Measurements from ENCODE around the gene ATP1A1.
A peak's percentile ranks its signal among the peaks of the same experiment; 100 is the strongest.

The ATP1A1 gene

DNA sequence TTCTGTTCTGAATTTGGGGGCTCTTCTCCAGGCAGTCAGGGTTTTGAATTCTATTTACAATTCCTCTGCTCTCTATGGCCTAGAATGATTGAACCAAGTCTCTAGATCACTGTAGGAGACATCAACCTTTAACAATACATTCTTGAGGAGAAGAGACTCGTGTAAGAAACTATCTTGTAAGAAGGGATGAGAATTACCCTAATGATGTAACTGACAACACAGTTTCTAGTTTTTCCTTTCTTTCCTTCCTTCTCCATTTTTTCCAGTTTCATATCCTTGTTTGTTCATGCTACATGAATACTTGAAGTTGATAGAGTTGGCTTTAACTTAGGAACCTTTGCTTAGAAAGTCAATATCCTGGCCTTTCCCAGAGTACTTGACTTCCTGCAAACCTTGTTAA, 1.3 kb upstream of the ATP1A1 start:
- Histone ChIP-seq H3K9ac (ENCODE audit: low read length in 2 of 2) (no peak overlapping the region), H3K9me3 (ENCODE audit: control insufficient read depth in 2 of 2, low read length in 2 of 2) (no peaks in the 10 kb centered on the region), H3K4me1 (ENCODE audit: control insufficient read depth, insufficient read depth, low read length) (peaks cover 32% of the 10 kb centered on the region), H3K27me3 (ENCODE audit: control insufficient read depth in 1 of 2, insufficient read depth in 2 of 2, low read length in 2 of 2) (no peaks in the 10 kb centered on the region), H3K4me3 (ENCODE audit: low read length in 2 of 2) (no peak overlapping the region), H3K36me3 (ENCODE audit: control insufficient read depth in 2 of 2, insufficient read depth in 2 of 2, low read length in 2 of 2) (no peaks in the 10 kb centered on the region), H3K27ac (ENCODE audit: low read length) (peak overlapping the region; percentile 67)

DNA sequence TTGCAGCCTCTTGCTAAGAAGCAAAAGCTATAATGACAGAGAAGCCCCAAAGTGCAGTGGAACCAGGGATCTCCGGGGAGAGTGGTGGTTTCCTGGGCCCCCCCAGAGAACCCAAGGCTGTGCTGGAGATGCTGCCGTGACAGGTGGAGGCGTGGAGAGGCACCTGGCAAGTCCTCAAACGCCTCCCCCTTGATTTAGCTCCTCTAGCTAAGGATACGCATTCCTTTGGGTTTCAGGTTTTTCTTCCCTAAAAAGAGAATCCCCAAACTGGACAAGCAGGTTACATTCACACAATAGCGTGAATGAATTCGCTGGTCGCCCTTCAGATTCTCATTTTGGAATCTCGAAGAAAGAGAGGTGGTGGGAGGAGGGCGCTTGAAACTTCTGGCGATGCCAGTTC, 853 bp upstream of the ATP1A1 start:
- H3K27me3 ChIP-seq (ENCODE audit: control insufficient read depth in 1 of 2, insufficient read depth in 2 of 2, low read length in 2 of 2), result no peaks in the 10 kb centered on the region
- peaks cover 34% of the 10 kb centered on the region for H3K4me1 ChIP-seq (ENCODE audit: control insufficient read depth, insufficient read depth, low read length)
- H3K27ac ChIP-seq (ENCODE audit: low read length), result peak overlapping the region; percentile 67
- peak overlapping the region; percentile 15 to 83 for H3K4me3 ChIP-seq (ENCODE audit: low read length in 2 of 2)
- H3K36me3 ChIP-seq (ENCODE audit: control insufficient read depth in 2 of 2, insufficient read depth in 2 of 2, low read length in 2 of 2), result no peaks in the 10 kb centered on the region
- no peak overlapping the region for H3K9ac ChIP-seq (ENCODE audit: low read length in 2 of 2)
- H3K9me3 ChIP-seq (ENCODE audit: control insufficient read depth in 2 of 2, low read length in 2 of 2), result no peaks in the 10 kb centered on the region

DNA sequence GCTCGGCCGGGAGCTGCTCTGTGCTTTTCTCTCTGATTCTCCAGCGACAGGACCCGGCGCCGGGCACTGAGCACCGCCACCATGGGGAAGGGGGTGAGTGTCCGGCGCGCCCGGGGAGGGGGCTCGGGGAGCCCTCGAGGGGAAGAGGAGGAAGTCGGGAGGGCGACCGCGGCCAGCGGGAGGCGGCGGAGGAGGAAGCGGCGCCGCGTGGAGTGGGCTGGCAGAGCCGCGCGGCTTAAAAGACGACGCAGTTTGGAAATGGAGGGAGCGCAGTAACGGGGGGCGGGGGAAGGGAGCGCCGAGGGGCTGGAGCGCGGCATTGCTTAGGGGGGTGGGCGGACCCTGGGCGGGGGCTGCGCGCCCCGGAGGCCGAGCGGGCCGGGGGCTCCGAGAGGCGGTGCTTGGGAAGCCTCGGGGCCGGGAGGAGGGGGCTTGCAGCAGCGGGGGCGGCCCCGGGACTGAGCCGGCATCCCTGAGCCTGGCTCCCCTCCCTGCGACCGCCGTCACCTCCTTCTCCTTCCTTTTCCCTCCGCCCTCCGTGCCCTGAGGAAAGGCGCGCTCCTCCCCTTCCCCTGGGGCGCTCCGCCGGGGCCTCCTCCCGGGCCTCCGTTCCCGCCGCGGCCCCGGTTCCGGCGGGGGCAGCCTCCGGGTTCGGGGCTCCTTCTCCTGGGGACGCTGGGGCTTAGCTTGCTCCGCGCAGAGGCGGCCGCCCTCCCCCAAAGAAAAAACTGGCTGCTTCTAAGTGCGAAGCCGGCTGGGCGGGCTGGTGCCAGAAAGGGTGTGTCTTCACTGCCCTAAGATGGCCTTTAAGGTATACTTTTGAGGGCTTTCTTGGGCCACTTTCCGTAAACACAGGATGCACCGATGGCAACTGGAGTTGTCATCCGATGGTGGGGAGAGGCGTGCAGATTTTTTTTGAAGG, 648 bp downstream of the ATP1A1 start:
- H3K27me3 ChIP-seq (ENCODE audit: control insufficient read depth in 1 of 2, insufficient read depth in 2 of 2, low read length in 2 of 2), result no peaks in the 10 kb centered on the region
- H3K27ac ChIP-seq (ENCODE audit: low read length), result peak overlapping the region; percentile 70
- no peaks in the 10 kb centered on the region for H3K9me3 ChIP-seq (ENCODE audit: control insufficient read depth in 2 of 2, low read length in 2 of 2)
- no peaks in the 10 kb centered on the region for H3K36me3 ChIP-seq (ENCODE audit: control insufficient read depth in 2 of 2, insufficient read depth in 2 of 2, low read length in 2 of 2)
- H3K4me1 ChIP-seq (ENCODE audit: control insufficient read depth, insufficient read depth, low read length), result peaks cover 40% of the 10 kb centered on the region
- peak overlapping the region; percentile 66 to 79 for H3K9ac ChIP-seq (ENCODE audit: low read length in 2 of 2)
- H3K4me3 ChIP-seq (ENCODE audit: low read length in 2 of 2), result peak overlapping the region; percentile 83

DNA sequence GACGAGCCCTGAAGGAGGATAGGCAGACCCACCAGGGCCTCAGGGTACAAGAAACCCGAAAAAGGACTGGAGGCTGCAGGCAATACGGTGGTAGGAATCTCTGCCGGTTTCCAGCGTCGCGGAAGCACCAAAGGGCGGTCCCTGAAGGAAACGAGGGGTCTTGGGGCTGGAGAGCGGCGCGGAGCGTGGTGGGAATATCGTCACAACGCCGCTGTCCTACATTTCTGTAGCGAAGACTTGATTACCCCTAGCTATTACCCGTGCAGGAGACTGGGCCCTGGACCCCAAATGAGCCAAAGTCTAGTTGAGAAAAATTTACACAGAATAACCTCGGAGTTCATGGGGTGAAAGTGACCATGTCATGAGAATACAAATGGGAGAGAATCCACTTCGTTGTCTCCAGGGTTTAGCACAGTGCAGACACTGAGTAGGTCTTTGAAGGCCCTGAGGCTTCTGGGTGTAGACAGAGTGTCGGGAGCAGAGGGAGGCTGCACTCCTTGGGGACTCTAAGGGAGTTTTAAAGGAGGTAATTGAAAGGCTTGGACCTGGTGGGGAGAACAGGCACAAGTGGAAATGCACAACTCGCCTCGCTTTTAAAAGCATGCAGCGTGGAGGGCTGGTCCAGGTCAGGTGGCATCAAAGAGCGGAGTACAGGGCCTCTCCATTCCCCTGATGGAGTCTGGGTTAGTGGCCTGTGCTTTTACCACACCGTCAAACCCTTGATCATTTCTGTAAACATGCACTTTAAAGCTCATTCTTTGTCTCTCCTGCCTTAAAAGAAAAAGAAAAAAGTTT, 1.5 kb downstream of the ATP1A1 start:
- no peaks in the 10 kb centered on the region for H3K36me3 ChIP-seq (ENCODE audit: control insufficient read depth in 2 of 2, insufficient read depth in 2 of 2, low read length in 2 of 2)
- no peaks in the 10 kb centered on the region for H3K27me3 ChIP-seq (ENCODE audit: control insufficient read depth in 1 of 2, insufficient read depth in 2 of 2, low read length in 2 of 2)
- H3K27ac ChIP-seq (ENCODE audit: low read length), result peak overlapping the region; percentile 70
- peaks cover 44% of the 10 kb centered on the region for H3K4me1 ChIP-seq (ENCODE audit: control insufficient read depth, insufficient read depth, low read length)
- H3K4me3 ChIP-seq (ENCODE audit: low read length in 2 of 2), result peak overlapping the region; percentile 83
- H3K9me3 ChIP-seq (ENCODE audit: control insufficient read depth in 2 of 2, low read length in 2 of 2), result no peaks in the 10 kb centered on the region
- H3K9ac ChIP-seq (ENCODE audit: low read length in 2 of 2), result peak overlapping the region; percentile 66 to 79

DNA sequence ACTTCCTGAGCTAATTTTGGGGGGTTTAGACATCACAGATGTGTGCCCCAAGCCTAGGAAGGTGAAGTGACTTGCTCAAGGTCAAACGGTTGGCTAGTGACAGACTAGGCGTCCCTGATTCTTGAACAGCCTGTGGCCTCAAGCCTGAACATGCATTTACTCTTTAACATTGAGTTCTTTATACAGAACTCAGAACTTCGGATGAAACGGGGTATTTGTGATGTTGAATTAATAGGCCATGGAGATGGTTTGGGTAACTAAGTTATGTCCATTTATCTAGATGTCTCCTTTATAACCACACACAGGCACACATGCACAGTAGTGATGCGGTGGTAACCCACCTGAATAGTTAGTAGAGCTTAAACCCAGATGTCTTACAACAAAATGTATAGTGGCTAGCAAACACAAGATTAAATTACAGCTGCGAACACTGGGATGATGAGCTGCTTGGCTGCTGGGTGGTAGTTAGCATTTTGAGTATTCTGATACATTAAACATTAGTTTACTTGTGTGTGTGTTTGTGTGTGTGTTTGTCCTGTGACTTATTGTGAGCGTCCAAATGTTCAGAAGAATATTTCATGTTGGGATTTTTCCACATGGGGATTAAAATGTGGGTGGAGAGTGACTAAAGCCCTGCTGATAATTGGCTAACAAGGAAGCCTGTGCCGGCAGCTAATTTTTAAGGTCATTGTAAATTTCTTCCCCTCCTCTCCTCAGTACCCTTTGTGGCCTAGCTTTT, 2.3 kb downstream of the ATP1A1 start:
- peaks cover 44% of the 10 kb centered on the region for H3K4me1 ChIP-seq (ENCODE audit: control insufficient read depth, insufficient read depth, low read length)
- H3K4me3 ChIP-seq (ENCODE audit: low read length in 2 of 2), result peak overlapping the region; percentile 83
- peak overlapping the region; percentile 63 for H3K27ac ChIP-seq (ENCODE audit: low read length)
- no peaks in the 10 kb centered on the region for H3K9me3 ChIP-seq (ENCODE audit: control insufficient read depth in 2 of 2, low read length in 2 of 2)
- H3K27me3 ChIP-seq (ENCODE audit: control insufficient read depth in 1 of 2, insufficient read depth in 2 of 2, low read length in 2 of 2), result no peaks in the 10 kb centered on the region
- H3K36me3 ChIP-seq (ENCODE audit: control insufficient read depth in 2 of 2, insufficient read depth in 2 of 2, low read length in 2 of 2), result no peaks in the 10 kb centered on the region
- H3K9ac ChIP-seq (ENCODE audit: low read length in 2 of 2), result peak overlapping the region; percentile 66 to 79

DNA sequence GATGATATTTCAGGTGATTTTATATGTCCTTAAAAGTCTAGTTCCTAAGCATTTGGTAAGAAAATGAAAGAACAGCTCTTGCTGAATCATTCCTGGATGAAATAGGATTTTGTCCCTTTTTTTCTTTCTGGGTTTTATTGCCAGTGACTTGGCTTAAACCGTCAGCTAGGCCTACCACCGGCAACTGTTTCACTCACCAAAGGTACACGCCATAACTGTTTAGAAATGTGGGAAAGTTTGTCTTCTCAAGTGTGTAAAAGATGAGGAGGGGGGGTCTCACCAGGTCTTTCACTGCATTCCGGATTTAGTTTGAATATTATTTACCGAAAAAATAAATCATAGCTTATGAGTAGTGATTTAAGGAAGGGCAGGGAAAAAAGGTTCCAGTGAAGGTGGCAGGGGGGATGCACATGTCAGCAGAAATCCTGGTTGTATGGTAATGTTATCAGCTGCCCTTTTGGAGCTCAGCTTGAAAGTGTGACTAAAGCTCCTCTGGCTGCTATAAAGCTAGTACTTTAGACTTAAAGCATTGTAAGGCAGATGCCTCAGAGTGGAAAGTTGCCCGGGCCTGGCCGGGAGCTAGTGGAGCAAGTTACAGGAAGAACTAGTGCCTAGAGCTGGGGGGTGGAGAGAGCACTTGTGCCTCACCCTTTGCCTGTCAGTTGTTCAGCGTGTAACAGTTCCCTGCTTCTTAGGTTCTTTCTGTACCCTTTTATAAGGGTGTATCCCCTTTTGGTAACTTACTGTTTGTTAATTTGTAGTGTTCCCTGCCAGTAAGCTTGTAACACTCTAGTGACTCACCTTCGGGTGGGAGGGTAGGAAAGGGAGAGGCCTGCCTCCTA, 3.1 kb downstream of the ATP1A1 start:
- H3K4me3 ChIP-seq (ENCODE audit: low read length in 2 of 2), result peak overlapping the region; percentile 41 to 83
- H3K27me3 ChIP-seq (ENCODE audit: control insufficient read depth in 1 of 2, insufficient read depth in 2 of 2, low read length in 2 of 2), result no peaks in the 10 kb centered on the region
- H3K27ac ChIP-seq (ENCODE audit: low read length), result peak overlapping the region; percentile 63
- peaks cover 44% of the 10 kb centered on the region for H3K4me1 ChIP-seq (ENCODE audit: control insufficient read depth, insufficient read depth, low read length)
- H3K36me3 ChIP-seq (ENCODE audit: control insufficient read depth in 2 of 2, insufficient read depth in 2 of 2, low read length in 2 of 2), result no peaks in the 10 kb centered on the region
- no peaks in the 10 kb centered on the region for H3K9me3 ChIP-seq (ENCODE audit: control insufficient read depth in 2 of 2, low read length in 2 of 2)
- H3K9ac ChIP-seq (ENCODE audit: low read length in 2 of 2), result peak overlapping the region; percentile 37 to 79

DNA sequence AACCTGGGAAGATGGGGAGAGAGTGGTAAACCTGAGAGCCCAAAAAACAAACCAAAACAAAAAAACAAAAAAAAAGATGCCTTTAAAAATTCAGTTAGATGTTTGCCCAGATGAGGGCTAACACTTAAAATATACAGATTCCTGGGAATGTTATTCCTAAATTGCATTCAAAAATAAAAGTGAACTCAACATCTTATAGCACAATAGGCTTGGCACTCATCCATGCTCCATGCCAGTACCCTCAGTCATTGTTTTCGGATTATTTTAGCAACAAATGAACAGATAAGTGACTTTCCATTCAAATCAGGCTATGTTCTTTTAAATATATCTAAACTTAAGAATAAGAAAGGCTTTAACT, 3.7 kb downstream of the ATP1A1 start:
- Histone ChIP-seq H3K27ac (ENCODE audit: low read length) (peak overlapping the region; percentile 63), H3K4me3 (ENCODE audit: low read length in 2 of 2) (peak overlapping the region in 1 of 2 donors; percentile 41), H3K27me3 (ENCODE audit: control insufficient read depth in 1 of 2, insufficient read depth in 2 of 2, low read length in 2 of 2) (no peaks in the 10 kb centered on the region), H3K9ac (ENCODE audit: low read length in 2 of 2) (peak overlapping the region; percentile 37 to 79), H3K9me3 (ENCODE audit: control insufficient read depth in 2 of 2, low read length in 2 of 2) (no peaks in the 10 kb centered on the region), H3K36me3 (ENCODE audit: control insufficient read depth in 2 of 2, insufficient read depth in 2 of 2, low read length in 2 of 2) (no peaks in the 10 kb centered on the region), H3K4me1 (ENCODE audit: control insufficient read depth, insufficient read depth, low read length) (peaks cover 44% of the 10 kb centered on the region)

DNA sequence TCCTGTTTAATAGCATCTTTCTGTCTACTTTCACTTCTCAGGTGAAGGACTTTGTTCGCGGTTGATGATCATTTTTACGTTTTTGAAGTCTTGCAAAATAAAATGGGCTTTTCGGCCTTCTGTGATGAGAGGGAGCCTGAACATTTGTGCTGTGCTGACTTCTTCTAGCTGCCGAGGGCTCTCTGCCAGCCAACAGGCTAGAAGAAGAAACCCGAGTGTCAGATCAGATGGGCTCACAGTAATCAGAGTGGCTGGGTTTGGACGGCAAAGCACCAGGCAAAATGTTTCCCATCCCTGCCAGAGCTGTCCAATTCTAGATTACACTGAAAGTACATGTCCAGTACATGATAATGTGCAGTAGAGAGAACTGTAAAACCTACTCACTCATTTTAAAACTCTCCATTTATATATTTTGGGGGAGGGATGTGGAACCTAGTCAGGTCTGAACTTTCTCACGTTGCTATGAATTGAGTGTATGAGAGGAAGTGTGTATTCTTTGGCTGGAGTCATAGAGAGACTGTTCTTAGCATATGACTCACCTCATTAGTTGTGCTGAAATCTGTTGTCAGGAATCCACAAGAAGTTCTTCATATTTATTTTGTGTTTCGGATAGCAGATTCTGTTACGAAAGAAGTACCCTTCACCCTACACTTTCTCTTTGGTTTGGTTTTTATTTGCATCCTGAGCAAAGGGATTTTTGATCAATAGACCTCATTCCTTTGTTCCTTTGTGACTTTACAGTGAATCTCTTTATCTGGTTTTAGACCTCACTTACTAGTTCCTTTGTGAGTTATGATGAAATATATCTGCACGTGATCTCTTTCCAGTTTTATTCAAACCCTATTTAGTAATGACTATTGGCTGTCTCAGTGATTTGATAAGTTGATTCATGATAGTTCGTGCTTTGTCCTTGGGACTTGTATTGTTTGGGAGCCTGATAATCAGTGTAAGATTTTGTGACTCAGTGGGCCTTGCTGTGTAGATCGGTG, 4.8 kb downstream of the ATP1A1 start:
- Histone ChIP-seq H3K4me3 (ENCODE audit: low read length in 2 of 2) (peak overlapping the region; percentile 23 to 37), H3K36me3 (ENCODE audit: control insufficient read depth in 2 of 2, insufficient read depth in 2 of 2, low read length in 2 of 2) (no peaks in the 10 kb centered on the region), H3K9me3 (ENCODE audit: control insufficient read depth in 2 of 2, low read length in 2 of 2) (no peaks in the 10 kb centered on the region), H3K27me3 (ENCODE audit: control insufficient read depth in 1 of 2, insufficient read depth in 2 of 2, low read length in 2 of 2) (no peaks in the 10 kb centered on the region), H3K4me1 (ENCODE audit: control insufficient read depth, insufficient read depth, low read length) (peaks cover 39% of the 10 kb centered on the region), H3K9ac (ENCODE audit: low read length in 2 of 2) (peak overlapping the region in 1 of 2 donors; percentile 79), H3K27ac (ENCODE audit: low read length) (peak overlapping the region; percentile 63)

DNA sequence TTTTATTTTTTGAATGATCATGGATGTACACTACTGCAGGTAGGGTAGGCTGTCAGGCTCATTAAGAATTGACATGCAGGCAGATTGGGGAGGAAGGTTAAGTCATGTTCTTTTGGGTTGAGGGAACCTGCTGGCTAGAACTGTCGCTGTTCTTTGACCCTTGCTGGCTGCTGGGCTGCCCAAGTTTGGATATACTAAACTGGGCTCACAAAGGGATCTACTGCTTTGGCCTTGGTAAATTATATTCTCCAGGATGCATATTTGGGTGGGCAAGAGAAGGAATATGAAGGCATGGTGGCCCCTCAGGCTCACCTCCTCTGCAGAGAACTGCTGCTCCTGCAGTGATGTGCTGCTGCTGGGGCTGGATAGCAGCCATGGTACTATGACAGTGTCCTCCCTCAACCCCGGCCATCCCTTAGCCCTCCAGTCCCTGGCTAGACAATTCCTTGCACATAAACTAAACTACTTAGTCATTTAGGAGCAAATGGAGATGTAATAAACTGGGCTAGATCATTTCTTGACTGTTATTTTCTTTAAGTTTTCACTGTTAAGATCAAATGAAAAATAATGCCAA, 6.1 kb downstream of the ATP1A1 start:
- H3K9ac ChIP-seq (ENCODE audit: low read length in 2 of 2), result no peak overlapping the region
- no peaks in the 10 kb centered on the region for H3K9me3 ChIP-seq (ENCODE audit: control insufficient read depth in 2 of 2, low read length in 2 of 2)
- H3K36me3 ChIP-seq (ENCODE audit: control insufficient read depth in 2 of 2, insufficient read depth in 2 of 2, low read length in 2 of 2), result no peaks in the 10 kb centered on the region
- no peak overlapping the region for H3K4me3 ChIP-seq (ENCODE audit: low read length in 2 of 2)
- H3K27ac ChIP-seq (ENCODE audit: low read length), result no peak overlapping the region
- no peaks in the 10 kb centered on the region for H3K27me3 ChIP-seq (ENCODE audit: control insufficient read depth in 1 of 2, insufficient read depth in 2 of 2, low read length in 2 of 2)
- peaks cover 36% of the 10 kb centered on the region for H3K4me1 ChIP-seq (ENCODE audit: control insufficient read depth, insufficient read depth, low read length)
